HepG2 (cell line): ENCODE results near the gene TMEM59. TPM values are rescaled to one million over a fixed set of nuclear protein-coding genes. Genes with fewer than 3 reads are reported as not detected.

Source experiments
- ATF6 ChIP-seq: sonication (generic); formaldehyde crosslinking; conservative IDR thresholded peaks from 2 replicates; pipeline ENCODE4 v1.4.0; 2020; ENCODE audit warnings: missing genetic modification reagents
- CCDC6 ChIP-seq: sonication (generic); formaldehyde crosslinking; IDR thresholded peaks from 2 replicates; pipeline ENCODE4 v1.8.1; 2022; ENCODE audit warnings: mild to moderate bottlenecking, missing genetic modification reagents, moderate library complexity
- GZF1 ChIP-seq: sonication (generic); formaldehyde crosslinking; IDR thresholded peaks from 2 replicates; pipeline ENCODE4 v1.5.1; 2020; ENCODE audit warnings: mild to moderate bottlenecking, missing genetic modification reagents
- HOXA3 ChIP-seq: sonication (generic); formaldehyde crosslinking; IDR thresholded peaks from 2 replicates; pipeline ENCODE4 v1.5.0; 2020; ENCODE audit warnings: missing genetic modification reagents
- KAT8 ChIP-seq: IDR thresholded peaks from 2 replicates; pipeline ENCODE4 v1.6.1; 2016; ENCODE audit warnings: missing genetic modification reagents, missing compliant biosample characterization
- KMT2B ChIP-seq: IDR thresholded peaks from 2 replicates; pipeline ENCODE4 v1.6.1; 2016; ENCODE audit warnings: missing genetic modification reagents, missing compliant biosample characterization
- MTF2 ChIP-seq: sonication (generic); formaldehyde crosslinking; IDR thresholded peaks from 2 replicates; pipeline ENCODE4 v1.5.0; 2020; ENCODE audit warnings: missing genetic modification reagents, borderline replicate concordance
- REST ChIP-seq, 2 experiments: IDR thresholded peaks; 2 replicates each; pipeline ENCODE4 v1.6.1; 2011 to 2012; ENCODE audit warnings: low read length in 2 of 2, borderline replicate concordance in 1 of 2, low read depth in 1 of 2, mild to moderate bottlenecking in 1 of 2, moderate library complexity in 1 of 2
- RFX1 ChIP-seq: fragments of 450-650 bp; IDR thresholded peaks from 2 replicates; pipeline ENCODE4 v1.6.1; 2017
- RFXAP ChIP-seq: sonication (generic); formaldehyde crosslinking; IDR thresholded peaks from 2 replicates; pipeline ENCODE4 v1.4.0; 2020; ENCODE audit warnings: missing genetic modification reagents, borderline replicate concordance
- SP5 ChIP-seq: IDR thresholded peaks from 2 replicates; pipeline ENCODE4 v1.6.1; 2016; ENCODE audit warnings: low read depth, borderline replicate concordance
- YY1 ChIP-seq: IDR thresholded peaks from 2 replicates; pipeline ENCODE4 v1.6.1; 2011; ENCODE audit warnings: low read length, low read depth, moderate library complexity, mild to moderate bottlenecking; ENCODE audit not compliant: insufficient read depth, insufficient replicate concordance
- ZNF224 ChIP-seq: sonication (generic); formaldehyde crosslinking; IDR thresholded peaks from 2 replicates; pipeline ENCODE4 v1.5.0; 2020; ENCODE audit warnings: mild to moderate bottlenecking, missing genetic modification reagents
- ZNF562 ChIP-seq: sonication (generic); formaldehyde crosslinking; IDR thresholded peaks from 2 replicates; pipeline ENCODE4 v1.8.0; 2022; ENCODE audit warnings: missing genetic modification reagents, borderline replicate concordance
- ZNF564 ChIP-seq: sonication (generic); formaldehyde crosslinking; IDR thresholded peaks from 2 replicates; pipeline ENCODE4 v1.8.1; 2023; ENCODE audit warnings: mild to moderate bottlenecking, missing genetic modification reagents
- ZNF597 ChIP-seq: sonication (generic); formaldehyde crosslinking; IDR thresholded peaks from 2 replicates; pipeline ENCODE4 v1.5.0; 2020; ENCODE audit warnings: missing genetic modification reagents
- ZNF7 ChIP-seq: IDR thresholded peaks from 2 replicates; pipeline ENCODE4 v1.6.1; 2016; ENCODE audit warnings: missing biosample characterization, missing genetic modification reagents
- ZSCAN5A ChIP-seq: sonication (generic); formaldehyde crosslinking; IDR thresholded peaks from 2 replicates; pipeline ENCODE4 v1.8.0; 2022; ENCODE audit warnings: mild to moderate bottlenecking, missing genetic modification reagents, borderline replicate concordance
- polyA plus RNA-seq, 8 experiments: library from polyadenylated mRNA; depleted of rRNA in 3 of 8; stranded (reverse) in 7 of 8; unstranded in 1 of 8; fragments of >200 nt; fragmentation: Illumina TruSeq in 4 of 8; extraction: Trizol in 4 of 8; gene quantifications; 2 replicates each; pipeline versions ENCODE4 v1.2.1 to v1.2.3, GENCODE V29; 2011 to 2016; ENCODE audit warnings: low read depth in 4 of 8, missing spikeins in 1 of 8, mixed read lengths in 1 of 8; ENCODE audit not compliant: insufficient read depth in 1 of 8
- total RNA-seq, 5 experiments: library from RNA; depleted of rRNA; stranded (reverse); fragments of >200 nt; fragmentation: Illumina TruSeq; extraction: Trizol; gene quantifications; 2 replicates each; pipeline ENCODE4 v1.2.3, GENCODE V29; 2016; ENCODE audit warnings: low read depth in 1 of 5

Gene TMEM59
- total and polyA plus RNA-seq, 2 of the 13 experiments (the other 11 are each of a cell fraction or from before 2014, with no cell fraction given) = 147 to 363 TPM

- TF ChIP-seq ATF6 (CRISPR knock-in tag) = no peak
- peak in 1 of 2 experiments; percentile 33; a peak in 1 of 4 replicates for TF ChIP-seq REST (IDR thresholded peaks at IDR 0.05; ENCODE audit: borderline replicate concordance in 1 of 2, low read depth in 1 of 2, low read length in 2 of 2)
- no peak for TF ChIP-seq GZF1
- TF ChIP-seq ZSCAN5A (CRISPR knock-in tag) = no peak
- TF ChIP-seq RFXAP (CRISPR knock-in tag) = no peak; the same call in 1 of the 2 replicates
- no peak for TF ChIP-seq ZNF597
- TF ChIP-seq ZNF224 (CRISPR knock-in tag) = no peak
- peak; percentile 88 for TF ChIP-seq HOXA3
- TF ChIP-seq YY1 = peak; percentile 93
- no peak for TF ChIP-seq ZNF562 (CRISPR knock-in tag)
- TF ChIP-seq ZNF7 = no peak
- no peak for TF ChIP-seq MTF2 (CRISPR knock-in tag)
- peak; percentile 93 for TF ChIP-seq SP5
- no peak for TF ChIP-seq RFX1
- TF ChIP-seq KMT2B = peak; percentile 72
- no peak for TF ChIP-seq CCDC6 (CRISPR knock-in tag)
- TF ChIP-seq ZNF564 (CRISPR knock-in tag) = peak; percentile 73; the same call in 1 of the 2 replicates
- TF ChIP-seq KAT8 (CRISPR knock-in tag) = peak; percentile 84
Observed at GRCh38 chr1:54052934-54053744, at the start of gene TMEM59, which contains the start of gene TCEANC2 (continued).
